Dedifferentiated amniotic fluid mesenchymal stem cell (primary cell): ENCODE measurements around the gene NFKBIE.

Experiments used
- DNase-seq: peaks from one replicate; pipeline ENCODE4 v3.0.0-alpha.2; 2016; ENCODE audit errors: extremely low spot score

The NFKBIE gene

DNA sequence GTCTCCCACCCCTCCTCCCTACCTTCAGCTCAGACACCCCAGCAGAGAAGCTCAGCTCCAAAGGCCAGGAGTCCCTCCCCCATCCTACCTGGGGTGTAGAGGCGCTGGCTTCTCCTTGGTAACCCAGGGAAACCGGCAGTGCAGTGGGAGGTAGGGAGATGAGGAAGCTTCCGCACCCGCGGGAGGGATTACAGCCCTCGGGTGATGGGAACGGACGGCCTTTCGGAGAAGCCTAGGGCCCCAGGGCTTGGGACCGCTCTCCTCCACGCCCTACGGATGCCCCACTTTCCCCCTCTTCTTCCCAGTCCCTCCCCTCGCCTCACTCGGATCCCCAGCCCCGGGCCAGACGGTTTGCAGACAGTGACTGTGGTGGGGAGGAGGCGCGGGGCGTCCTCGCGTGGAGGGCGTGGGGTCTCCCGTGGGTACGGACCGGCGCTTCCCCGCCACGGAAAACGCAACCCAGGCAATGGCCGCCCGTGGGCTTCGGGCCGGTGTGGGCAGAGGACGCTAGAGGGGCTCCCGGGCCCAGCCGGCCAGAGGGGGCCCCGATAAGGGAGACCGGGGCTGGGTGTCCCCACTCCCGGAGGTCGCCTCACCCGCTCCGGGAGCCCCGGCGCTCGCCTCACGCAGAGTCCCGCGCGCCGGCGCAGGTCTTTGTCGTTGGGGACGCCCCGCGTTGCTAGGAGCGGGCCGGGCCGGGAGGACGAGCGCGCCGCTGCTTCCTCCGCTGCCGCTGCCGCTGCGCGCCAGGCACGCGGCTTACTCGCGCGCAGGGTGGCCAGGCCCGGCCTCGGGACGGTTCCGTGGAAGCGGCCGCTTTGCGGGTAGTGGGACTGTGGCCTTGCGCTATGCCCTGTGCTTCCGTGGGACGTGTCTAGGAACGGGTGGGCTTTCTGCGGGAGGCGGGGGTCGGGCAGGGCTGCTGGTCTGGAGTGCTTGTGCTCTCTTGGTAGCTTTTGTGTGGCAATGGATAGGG is 32.0 kb upstream of the NFKBIE start:
- DNase-seq: no peak

DNA sequence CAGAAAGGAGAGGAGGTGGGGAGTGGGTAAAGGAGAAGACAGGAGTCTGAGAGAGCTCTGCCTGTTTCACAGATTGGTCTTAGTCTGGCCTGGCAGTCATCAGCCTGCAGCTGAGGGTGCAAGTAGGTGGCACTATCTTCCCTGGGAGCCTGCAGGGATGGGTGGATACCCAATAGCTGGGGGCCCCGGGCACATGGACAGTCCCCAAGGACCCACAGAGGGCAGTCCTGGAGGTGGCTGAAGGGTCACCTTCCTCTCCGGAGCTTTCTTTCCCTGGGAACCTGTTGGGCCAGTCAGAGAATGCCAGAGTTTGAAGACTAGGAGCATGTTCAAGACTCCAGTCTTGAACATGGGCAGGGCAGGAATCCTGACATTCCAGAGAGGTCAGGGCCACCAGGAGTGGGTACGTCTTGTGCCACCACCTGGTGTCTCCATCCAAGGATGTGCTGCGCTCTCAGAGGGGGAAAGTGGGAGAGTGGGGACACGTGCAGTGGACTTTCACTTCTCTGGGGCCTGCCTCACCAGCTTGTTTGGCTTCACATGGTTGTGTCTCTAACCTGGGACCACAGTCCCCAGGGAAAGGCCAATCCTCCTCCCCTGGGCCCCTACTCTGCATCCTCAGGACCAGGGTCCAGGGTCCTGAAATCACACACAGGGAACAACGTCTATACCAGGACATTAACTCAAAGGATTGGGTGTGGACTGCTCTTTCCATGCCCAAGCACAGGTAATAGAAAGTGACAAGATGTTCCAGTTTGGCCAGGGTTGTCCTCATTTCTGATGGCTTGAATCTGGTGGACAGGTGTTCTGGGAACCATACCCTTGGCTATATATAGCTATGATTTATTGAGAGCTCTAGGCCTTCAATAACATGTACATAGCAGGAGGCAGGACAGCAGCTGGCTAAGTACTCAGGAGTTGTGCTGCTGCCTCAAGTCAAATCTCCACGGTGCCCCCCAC is 29.8 kb upstream of the NFKBIE start:
- DNase-seq: no peak

DNA sequence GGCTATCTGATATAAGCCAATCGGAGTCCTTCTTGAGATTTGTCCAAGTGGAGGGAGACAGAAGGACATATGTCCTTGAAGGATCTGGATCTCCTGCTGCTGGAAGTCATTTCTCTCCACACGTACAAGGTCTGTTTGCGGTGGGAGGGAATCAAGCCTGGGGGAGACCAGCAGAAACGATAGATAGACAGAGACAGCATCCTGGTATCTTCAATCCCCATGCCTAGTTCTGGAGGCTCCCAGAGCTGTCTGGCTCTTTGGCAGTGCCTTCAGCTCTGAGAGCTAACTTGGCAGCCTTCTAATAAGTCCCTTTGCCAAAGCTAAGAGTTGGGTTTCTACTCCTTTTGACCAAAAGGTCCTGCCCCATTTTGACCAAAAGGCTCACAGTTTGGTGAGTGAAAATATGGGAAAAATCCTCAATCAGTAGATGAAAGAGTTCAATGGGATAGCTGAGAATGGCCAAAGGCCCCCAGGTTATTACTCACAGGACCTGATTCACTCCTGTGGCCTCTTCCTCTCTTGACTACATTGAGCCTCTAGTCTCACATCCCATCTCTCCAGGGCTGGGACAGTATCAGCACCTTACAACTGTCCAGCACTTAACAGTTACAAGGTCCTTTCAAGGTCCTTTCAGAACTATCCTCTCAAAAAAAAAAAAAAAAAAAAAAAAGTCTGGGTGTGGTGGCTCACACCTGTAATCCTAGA is 27.5 kb upstream of the NFKBIE start:
- DNase-seq: no peak

DNA sequence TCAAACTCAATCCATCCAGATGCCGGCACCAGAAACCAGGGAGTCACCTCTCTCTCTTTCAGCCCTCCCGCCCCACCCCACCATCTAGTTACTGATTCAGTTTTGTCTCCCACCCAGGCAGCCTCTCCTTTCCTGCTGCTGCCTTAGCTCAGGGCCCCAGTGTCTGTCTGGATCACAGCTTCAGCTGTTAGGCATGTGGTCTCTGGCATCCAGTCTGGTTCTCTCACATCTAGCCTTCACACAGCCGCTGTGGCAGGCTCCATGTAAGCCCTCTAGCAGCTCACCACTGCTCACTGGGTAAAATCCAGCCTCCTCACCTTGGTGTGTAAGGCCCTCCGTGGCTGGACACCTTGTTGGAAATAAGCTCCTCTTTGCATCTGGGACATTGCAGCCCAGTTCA is 26.5 kb upstream of the NFKBIE start:
- no peak for DNase-seq

DNA sequence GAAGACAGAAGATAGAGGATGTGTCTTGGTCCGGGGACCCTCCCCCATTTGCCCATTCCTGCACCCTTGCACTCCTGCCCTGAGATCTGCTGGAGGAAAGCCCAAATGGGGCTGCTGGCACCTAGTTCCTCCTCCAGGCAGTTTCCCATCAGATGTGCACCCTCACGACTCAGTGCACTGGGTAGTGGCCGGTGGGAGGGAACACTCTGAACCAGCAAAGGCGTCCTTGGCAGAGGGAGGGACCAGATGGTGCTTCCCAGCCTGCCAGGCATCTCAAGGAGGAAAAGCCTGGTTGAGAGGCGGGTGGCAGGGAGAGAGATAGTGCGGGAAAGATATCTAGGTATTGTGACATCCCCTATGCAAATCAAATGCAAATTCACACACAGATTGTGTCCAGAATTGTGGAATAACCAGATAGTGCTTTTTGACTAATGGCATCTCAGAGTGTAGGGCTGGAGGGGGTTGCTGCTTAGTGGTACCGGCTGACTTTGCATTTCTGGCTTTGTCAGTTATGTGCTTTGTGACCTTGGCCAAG is 24.4 kb upstream of the NFKBIE start:
- no peak for DNase-seq

DNA sequence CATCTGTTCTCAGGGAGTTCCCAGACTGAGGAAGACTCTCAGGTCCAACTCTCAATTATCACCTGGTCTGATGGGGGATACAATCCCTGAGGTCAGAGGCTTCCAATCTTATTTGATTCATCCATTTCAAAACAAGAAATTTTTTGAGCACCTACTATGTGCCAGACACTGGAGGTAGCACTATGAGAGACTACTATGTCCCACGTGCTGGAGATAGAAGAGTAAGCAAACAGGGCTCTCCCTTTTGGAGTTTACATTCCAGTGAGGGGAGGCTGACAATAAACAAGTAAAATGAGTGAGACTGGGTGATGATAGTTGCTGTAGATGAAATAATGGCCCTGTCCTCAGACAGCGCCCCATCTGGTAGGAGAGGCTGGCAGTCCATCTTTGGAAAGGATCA is 21.4 kb upstream of the NFKBIE start:
- no peak for DNase-seq

DNA sequence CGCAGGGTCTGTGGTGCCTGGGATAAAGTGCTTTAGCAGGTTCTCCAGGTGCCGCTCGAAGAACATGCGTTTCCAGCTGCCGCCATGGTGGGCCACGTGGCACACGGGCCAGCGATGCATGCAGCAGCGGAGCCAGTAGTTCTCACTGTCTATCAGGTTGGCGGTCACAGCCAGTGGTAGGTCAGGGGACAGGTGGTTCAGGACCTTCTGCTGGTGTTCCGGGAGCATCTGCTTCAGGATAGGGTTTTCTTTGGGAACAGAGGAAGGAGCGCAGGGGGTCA is 20.9 kb upstream of the NFKBIE start:
- no peak for DNase-seq

DNA sequence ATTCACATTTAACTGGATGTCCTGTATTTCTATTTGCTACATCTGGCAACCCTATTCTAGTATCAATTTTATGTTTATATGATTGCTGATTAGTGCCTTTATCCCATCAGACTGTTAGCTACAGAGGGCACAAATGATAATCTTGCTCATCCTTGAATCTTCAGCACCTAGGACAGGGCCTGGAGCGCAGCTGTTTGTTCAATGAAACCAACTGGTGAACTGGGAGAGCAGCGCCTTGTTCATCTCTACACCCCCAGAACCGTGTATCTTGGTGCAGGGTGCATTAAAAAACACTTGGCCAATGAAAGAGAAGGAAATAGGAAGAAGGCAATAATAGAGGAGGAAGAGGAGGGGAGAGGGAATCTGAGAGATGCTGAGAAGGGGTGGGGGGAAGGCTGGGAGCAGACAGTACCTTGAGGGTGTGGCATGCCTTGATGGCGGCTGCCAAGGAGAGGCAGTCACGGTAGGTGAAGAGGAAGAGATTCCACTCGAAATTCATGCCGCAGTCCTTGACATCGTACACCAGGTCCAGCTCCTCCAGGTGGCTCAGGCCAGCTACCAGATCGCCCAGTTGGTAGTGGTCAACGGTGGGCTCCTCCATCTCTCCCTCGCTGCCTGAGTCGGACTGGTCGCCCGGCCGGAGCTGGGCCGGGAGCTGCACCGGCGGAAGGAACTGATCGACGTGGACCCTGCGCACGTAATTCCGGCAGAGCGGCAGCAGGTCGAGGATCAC is 20.4 kb upstream of the NFKBIE start:
- no peak for DNase-seq

DNA sequence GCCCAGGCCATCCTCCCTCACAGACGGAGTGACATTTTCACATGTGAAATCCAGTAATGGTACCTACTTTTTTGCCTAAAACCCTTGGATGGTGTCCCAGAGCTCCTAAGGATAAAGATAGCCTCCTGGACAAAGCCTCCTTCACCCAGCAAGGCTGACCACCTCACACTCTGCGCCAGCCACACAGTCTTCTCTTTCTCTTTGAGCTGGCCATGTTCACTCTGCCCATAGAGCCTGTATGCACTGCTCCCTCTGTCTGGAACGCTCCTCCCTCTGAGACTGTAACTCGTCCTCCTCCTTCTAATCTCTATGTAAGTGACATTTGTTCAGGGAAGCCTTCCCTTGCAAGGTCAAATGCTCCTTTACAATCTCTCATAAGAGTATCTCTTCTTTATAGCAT is 19.5 kb upstream of the NFKBIE start:
- DNase-seq: no peak

DNA sequence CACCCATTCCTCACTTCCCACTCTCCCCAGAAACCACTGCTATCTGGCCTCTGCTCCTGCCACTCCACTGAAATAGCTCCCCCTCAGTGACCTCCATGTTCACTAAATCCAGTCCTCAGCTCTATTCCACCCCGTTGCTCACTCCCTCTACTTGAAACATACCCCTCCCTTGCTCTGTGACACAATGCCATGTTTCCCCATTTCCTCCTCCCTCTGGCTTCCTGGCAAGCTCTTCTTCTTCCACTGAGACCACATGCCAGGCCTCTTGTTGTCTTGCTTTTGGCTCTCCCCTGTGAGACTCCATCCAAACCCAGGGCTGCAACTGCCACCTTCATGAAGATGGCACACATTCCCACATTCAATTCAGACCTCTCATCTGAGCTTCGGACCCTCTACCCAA is 18.8 kb upstream of the NFKBIE start:
- no peak for DNase-seq

DNA sequence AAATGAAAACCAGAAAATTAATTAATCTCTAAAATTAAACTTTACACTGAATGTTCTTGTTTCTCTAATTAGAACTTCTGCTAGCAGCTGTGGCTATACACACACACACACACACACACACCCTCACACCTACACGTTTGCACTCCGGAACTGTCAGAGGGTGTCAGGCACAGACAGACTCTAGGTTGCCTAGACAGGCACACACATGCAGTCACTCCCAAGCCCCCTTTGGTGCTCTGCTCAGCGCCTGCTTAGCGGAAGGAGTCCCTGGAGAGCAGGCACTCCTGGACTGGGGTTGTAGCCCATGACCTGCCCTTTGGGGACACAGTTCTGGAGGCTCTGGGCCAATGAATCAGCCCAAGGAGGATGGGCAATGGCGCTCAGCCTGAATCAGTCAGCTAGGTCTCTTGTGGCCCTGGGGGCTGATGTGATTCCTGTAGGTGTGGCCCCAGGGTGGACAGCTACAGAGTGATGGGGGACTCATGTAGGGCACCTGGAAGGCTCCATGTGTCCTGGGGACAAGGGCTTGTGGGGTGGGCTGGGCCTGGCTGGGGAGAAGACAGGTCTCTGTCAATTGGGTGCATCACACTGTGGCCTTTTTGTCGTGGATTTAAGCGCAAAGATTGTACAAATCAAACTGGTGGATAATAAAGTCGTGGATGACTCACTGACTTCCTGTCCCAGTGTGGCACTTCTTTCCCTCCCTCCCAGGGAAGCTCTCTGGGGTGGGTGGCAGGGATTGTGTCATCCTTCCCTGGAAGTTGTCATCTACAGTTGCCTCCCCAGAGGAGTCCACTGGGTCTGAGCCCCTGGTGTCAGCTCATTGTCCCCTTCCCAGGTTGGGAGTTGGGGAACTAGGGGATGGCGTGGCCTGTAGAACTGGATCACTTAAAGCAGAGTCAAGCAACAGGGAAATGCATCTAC is 13.7 kb upstream of the NFKBIE start:
- no peak for DNase-seq

DNA sequence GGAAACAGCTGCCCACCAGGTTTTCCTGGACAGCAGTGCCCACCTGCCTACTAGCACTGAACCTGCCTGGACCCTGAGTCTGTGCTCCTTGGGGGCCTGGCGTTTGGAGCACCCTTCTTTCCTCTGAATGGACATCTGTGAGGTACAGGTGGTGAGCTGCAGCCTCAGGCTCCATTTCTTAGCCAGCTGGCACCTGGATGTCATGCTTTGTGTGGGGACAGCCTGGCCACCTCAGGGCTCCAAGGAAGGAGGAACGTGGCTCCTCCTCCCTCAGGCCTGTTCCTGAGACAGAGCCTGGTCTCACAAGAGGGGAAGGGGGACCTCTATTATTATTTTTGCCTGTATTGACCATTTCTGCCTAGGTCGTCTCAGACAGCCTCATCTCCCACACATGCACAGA is 13.0 kb upstream of the NFKBIE start:
- no peak for DNase-seq

DNA sequence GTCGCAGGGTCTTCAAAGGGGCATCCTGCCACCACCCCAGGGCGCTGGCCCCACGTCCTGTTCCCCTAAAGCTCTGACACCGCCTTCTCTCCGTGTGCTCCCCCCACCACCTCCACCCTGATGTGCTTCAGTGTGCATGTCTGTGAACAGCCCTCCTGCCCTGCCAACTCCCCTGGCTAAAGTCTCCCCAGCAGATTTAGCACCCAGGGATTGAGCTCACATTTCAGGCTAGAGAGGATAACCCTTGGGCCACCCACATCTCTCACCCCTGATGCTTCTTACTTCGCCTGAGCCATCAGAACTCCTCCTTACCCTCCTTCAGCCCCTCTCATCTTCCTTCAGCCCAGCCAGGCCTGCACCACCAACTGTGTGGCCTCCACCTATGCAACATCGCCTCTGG is 12.4 kb upstream of the NFKBIE start:
- no peak for DNase-seq

DNA sequence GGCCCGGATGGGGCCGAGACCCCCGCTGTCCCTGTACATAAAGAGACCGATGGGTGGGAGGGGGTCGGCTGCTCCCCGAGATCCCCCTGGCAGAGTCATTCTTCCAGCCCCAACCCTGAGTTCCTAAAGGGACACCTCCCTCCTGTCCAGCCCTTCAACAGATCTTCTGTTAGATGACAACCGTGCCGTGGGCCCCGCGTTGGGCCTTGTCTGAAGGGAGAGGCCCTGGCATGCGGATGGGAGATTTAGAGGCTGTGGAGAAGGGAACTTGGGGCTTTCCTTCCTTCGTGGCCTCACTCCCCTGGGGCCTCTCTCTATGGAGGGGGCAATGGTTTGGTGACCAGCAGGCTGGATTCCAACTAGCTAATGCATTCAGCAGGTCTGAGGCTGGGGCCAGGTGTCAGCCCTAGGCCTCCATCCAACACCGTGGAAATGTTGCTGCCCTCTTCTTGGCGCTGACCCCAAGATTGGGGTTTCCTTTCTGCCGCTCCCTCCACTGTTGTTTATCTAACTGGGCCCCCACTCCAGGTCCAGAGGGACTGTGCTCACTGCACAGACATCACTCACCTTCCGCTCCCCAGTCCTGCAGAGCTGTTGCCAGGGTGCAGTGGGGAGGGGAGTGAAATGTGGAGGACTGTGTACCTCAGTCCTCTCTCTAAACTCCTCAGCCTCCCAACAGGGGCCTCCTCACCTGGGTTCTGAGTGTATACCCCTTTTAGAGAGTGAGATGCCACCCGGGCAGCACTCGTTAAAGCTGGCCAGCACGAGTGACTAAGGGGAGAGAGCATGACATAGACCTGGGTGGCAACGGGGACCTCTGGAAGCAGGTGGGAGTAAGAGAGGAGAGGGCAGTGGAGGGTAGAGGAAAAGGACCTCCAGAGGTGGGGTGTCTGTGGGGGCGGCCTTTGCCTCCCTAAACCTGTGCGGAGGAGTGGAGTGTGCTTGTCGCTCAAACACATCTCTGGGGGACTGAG is 11.6 kb upstream of the NFKBIE start:
- DNase-seq: no peak

DNA sequence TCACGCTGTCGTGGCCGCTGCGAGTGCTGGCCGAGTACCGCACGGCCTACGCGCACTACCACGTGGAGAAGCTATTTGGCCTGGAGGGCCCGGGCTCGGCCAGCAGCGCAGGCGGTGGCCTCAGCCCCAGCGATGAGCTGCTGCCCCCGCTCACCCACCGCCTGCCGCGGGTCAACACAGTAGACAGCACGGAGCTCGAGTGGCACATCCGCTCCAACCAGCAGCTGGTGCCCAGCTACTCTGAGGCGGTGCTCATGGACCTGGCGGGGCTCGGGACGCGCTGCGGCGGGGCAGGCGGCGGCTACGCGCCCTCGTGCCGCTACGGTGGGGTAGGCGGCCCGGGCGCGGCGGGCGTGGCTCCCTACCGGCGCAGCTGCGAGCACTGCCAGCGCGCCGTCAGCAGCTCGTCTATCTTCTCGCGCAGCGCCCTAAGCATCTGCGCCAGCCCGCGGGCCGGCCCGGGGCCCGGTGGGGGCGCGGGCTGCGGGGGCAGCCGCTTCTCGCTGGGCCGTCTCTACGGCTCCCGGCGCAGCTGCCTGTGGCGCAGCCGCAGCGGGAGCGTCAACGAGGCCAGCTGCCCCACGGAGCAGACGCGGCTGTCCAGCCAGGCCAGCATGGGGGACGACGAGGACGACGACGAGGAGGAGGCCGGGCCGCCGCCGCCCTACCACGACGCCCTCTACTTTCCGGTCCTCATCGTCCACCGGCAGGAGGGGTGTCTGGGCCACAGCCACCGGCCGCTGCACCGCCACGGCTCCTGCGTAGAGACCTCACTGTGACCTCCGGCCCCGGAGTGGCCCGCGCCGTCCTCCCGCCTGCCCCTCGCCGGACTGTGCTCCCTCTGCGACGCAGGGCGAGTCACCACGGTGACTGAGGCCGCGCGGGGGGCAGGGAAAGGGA is 10.6 kb upstream of the NFKBIE start:
- no peak for DNase-seq

DNA sequence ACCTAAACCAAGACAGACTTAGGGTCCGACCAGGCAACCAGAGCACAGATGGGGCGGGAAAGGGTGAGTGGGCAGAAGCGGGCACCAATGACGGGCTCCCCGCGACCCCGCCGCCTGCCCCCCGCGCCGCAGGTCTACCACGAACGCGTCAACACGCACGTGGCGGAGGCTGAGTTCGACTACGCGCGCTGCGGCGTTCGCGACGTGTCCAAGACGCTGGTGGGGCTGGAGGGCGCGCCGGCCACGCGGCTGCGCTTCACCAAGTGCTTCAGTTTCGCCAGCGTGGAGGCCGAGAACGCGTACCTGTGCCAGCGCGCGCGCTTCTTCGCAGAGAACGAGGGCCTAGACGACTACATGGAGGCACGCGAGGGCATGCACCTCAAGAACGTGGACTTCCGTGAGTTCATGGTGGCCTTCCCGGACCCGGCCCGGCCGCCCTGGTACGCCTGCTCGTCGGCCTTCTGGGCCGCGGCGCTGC is 10.0 kb upstream of the NFKBIE start:
- DNase-seq: no peak

DNA sequence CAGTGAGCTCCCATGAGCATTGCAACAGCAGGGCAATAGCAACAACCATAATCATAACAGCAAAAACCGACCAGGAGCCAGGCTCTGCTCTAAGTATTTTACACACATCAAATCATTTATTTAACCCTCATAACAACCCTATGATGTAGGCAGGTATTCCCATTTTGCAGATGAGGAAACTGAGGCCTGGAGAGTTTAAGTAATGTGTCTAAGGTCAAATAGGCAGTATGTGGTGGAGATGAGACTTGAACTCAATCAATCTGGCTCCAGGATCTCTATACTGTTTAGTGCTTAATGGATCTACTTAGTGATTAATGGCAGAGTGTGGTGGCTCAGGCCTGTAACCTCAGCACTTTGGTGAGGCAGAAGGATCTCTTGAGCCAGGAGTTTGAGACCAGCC is 8.3 kb upstream of the NFKBIE start:
- no peak for DNase-seq
